Adrenal gland (tissue), 12 donors: ENCODE results near the gene PRKCH. TPM values are rescaled to one million over a fixed set of nuclear protein-coding genes. Genes with fewer than 3 reads are reported as not detected.
"Not testable (repeated sequence)": the region's sequence is repeated elsewhere in the genome, so short reads cannot be mapped to it uniquely, and the experiment has no call there.

Source experiments
- DNase-seq, 7 donors: peaks; one replicate each; pipeline ENCODE4 v3.0.0-alpha.2; 2019 to 2020
- H3K27ac ChIP-seq, 5 donors: fragments of 200-600 bp; sonication (generic) in 4 of 5; 1 replicate in 3 of 5; 2 replicates in 2 of 5; pipeline versions ENCODE4 v1.5.1 to v1.8.0; 2016 to 2020; ENCODE audit warnings: mild to moderate bottlenecking in 1 of 5
- H3K27me3 ChIP-seq: fragments of 200-600 bp; 2 replicates; pipeline ENCODE4 v1.8.0; 2021
- H3K36me3 ChIP-seq, 2 donors: fragments of 200-600 bp; replicated peaks in 1 of 2; 1 replicate in 1 of 2; 2 replicates in 1 of 2; pipeline versions ENCODE4 v1.5.1 to v1.8.0; 2018 to 2022
- H3K4me1 ChIP-seq, 2 donors: fragments of 200-600 bp; replicated peaks in 1 of 2; 1 replicate in 1 of 2; 2 replicates in 1 of 2; pipeline versions ENCODE4 v1.5.1 to v1.8.0; 2018 to 2021
- H3K4me3 ChIP-seq, 4 donors: fragments of 200-600 bp; sonication (generic) in 3 of 4; one replicate each; pipeline ENCODE4 v1.5.1; 2016 to 2018
- H3K9me3 ChIP-seq, 3 donors: fragments of 200-600 bp; sonication (generic) in 1 of 3; replicated peaks in 1 of 3; 1 replicate in 2 of 3; 2 replicates in 1 of 3; pipeline versions ENCODE4 v1.5.1 to v1.8.0; 2016 to 2021
- CTCF ChIP-seq, 6 experiments: fragments of 450-650 bp in 4 of 6; fragments of 200-600 bp in 2 of 6; sonication (generic) in 1 of 6; IDR thresholded peaks; 1 replicate in 5 of 6; 2 replicates in 1 of 6; pipeline versions ENCODE4 v1.5.1 to v1.8.0; 2016 to 2021; ENCODE audit warnings: antibody characterized with exemption in 6 of 6, mild to moderate bottlenecking in 2 of 6, moderate library complexity in 1 of 6
- POLR2A ChIP-seq, 2 donors: fragments of 450-650 bp; IDR thresholded peaks; one replicate each; pipeline ENCODE4 v1.6.1; 2017; ENCODE audit warnings: antibody characterized with exemption in 2 of 2, mild to moderate bottlenecking in 2 of 2, moderate library complexity in 1 of 2
- WGBS, 4 donors: extraction: QIAGEN DNeasy Blood & Tissue Kit in 2 of 4; methylation state at CpG; one replicate each; pipeline versions ENCODE4 v1.1.5 to v1.1.7; 2013 to 2017; 5-methylcytosine and 5-hydroxymethylcytosine counted together
- intact Hi-C, 2 donors: fragments of 100-400 bp; cut with DNase I; formaldehyde crosslinking; loops; one replicate each; pipeline versions ENCODE4 v1.14.1 to v1.15.0; 2022 to 2023
- polyA plus RNA-seq, 3 donors: library from polyadenylated mRNA; stranded (reverse); fragments of 200-250 nt in 2 of 3; fragments of 350-450 nt in 1 of 3; fragmentation: Illumina TruSeq in 1 of 3; extraction: RNeasy Lipid Tissue Mini Kit (QIAGEN cat#74804) in 1 of 3; gene quantifications; one replicate each; pipeline ENCODE4 v1.2.3, GENCODE V29; 2013 to 2014
- total RNA-seq, 9 donors: library from RNA; depleted of rRNA in 4 of 9; stranded (reverse); fragments of >200 nt in 4 of 9; fragments of 120-200 nt in 1 of 9; fragmentation: NEBNext Ultra II Directional in 1 of 9; extraction: Animal tissue kit (Norgen Biotek cat#: 25700) in 1 of 9; gene quantifications; one replicate each; pipeline versions ENCODE4 v1.1.0 to v1.2.4, GENCODE V29; 2013 to 2023
- donor health status: healthy with polysubstance abuse.
- donor health status: Bipolar disorder and iron deficiency.
- donor health status: DM: yes; HTN: yes; CAD: no.
- donor health status: DM: no; HTN: no; CAD: no.
- donor health status: DM: no; HTN: no; CAD: no.
- donor health status: DM: yes; HTN: yes; CAD: no.

Gene PRKCH
- total and polyA plus RNA-seq, 12 donors: 7.8 to 28.1 (median 17.0) TPM

- WGBS, 4 donors: 86 to 91% (median 90%) methylated on average over 7 of the region's 7 CpGs
- Histone ChIP-seq H3K4me1 (peaks cover 7 to 14% of the 10 kb centered on the region in 2 donors), H3K36me3 (no peaks in the 10 kb centered on the region), H3K4me3 (no peak overlapping the region), H3K27me3 (no peaks in the 10 kb centered on the region), H3K9me3 (peaks cover 0 to 13% (median 0%) of the 10 kb centered on the region in 3 donors), H3K27ac (no peak overlapping the region)
- DNase-seq: no peak
- no peak for TF ChIP-seq POLR2A (IDR thresholded peaks at IDR 0.05)
- TF ChIP-seq CTCF (IDR thresholded peaks at IDR 0.05): no peak
- intact Hi-C loops: no loop called here
Measured at GRCh38 chr14:61300754-61301153, 20.6 kb upstream of the PRKCH start.

- no peaks in the 10 kb centered on the region for H3K36me3 ChIP-seq
- H3K9me3 ChIP-seq: peaks cover 0 to 14% (median 0%) of the 10 kb centered on the region in 3 donors
- H3K27ac ChIP-seq: no peak overlapping the region
- intact Hi-C loops: no loop called here
- WGBS, 4 donors: 83 to 91% (median 87%) methylated on average over 2 of the region's 2 CpGs
- TF ChIP-seq CTCF (IDR thresholded peaks at IDR 0.05) (no peak), POLR2A (IDR thresholded peaks at IDR 0.05) (no peak)
- no peak overlapping the region for H3K4me3 ChIP-seq
- no peaks in the 10 kb centered on the region for H3K4me1 ChIP-seq
- H3K27me3 ChIP-seq: no peaks in the 10 kb centered on the region
- DNase-seq: no peak
Measured at GRCh38 chr14:61304688-61305087, 16.7 kb upstream of the PRKCH start.

GRCh38 chr14:61308198-61308597 lies 13.2 kb upstream of the PRKCH start:
- H3K27me3 ChIP-seq: no peaks in the 10 kb centered on the region
- peaks cover 0 to 13% (median 0%) of the 10 kb centered on the region in 3 donors for H3K9me3 ChIP-seq
- no peaks in the 10 kb centered on the region for H3K36me3 ChIP-seq
- DNase-seq: no peak
- H3K27ac ChIP-seq: no peak overlapping the region
- no peak overlapping the region for H3K4me3 ChIP-seq
- intact Hi-C loops: no loop called here
- TF ChIP-seq POLR2A (IDR thresholded peaks at IDR 0.05) (no peak), CTCF (IDR thresholded peaks at IDR 0.05) (no peak)
- WGBS, 4 donors: 44 to 60% (median 49%) methylated on average over 3 of the region's 3 CpGs
- H3K4me1 ChIP-seq: no peaks in the 10 kb centered on the region

GRCh38 chr14:61308701-61309100 lies 12.7 kb upstream of the PRKCH start:
- H3K27me3 ChIP-seq, H3K4me1 ChIP-seq, H3K27ac ChIP-seq, intact Hi-C loops, DNase-seq, H3K4me3 ChIP-seq, H3K36me3 ChIP-seq: not testable (repeated sequence)
- H3K9me3 ChIP-seq: peaks cover 0 to 10% (median 0%) of the 10 kb centered on the region in 3 donors
- WGBS, 4 donors: 88 to 94% (median 91%) methylated on average over 4 of the region's 4 CpGs

- 76 to 84% (median 80%) methylated on average over 4 of the region's 4 CpGs for WGBS, 4 donors
- Histone ChIP-seq H3K36me3 (no peaks in the 10 kb centered on the region), H3K27ac (no peak overlapping the region), H3K4me1 (no peaks in the 10 kb centered on the region), H3K27me3 (no peaks in the 10 kb centered on the region), H3K4me3 (no peak overlapping the region), H3K9me3 (no peaks in the 10 kb centered on the region)
- intact Hi-C loops: no loop called here
- DNase-seq: no peak
- no peak for TF ChIP-seq CTCF (IDR thresholded peaks at IDR 0.05)
Measured at GRCh38 chr14:61315313-61315712, 6.1 kb upstream of the PRKCH start.
